Activated naive CD4-positive, alpha-beta T cell treated with anti-CD3 and anti-CD28 coated beads for 36 hours (primary cell): ENCODE results near the gene PHLPP1. TPM values are rescaled to one million over a fixed set of nuclear protein-coding genes. Genes with fewer than 3 reads are reported as not detected.

ENCODE experiments used
- CTCF ChIA-PET: fragments of 350-600 bp; sonication (Branson Sonifier 250); formaldehyde crosslinking; loops from one replicate; lab custom pipeline; 2021; ENCODE audit warnings: antibody characterized with exemption; lab: Charles Lee
- DNase-seq: peaks from one replicate; pipeline ENCODE4 v3.0.0-alpha.2; 2020
- H3K27ac Mint-ChIP-seq: one replicate; pipeline ENCODE4 v1.8.0; 2021; ENCODE audit warnings: mild to moderate bottlenecking, mixed read lengths
- H3K27me3 Mint-ChIP-seq: one replicate; pipeline ENCODE4 v1.8.0; 2021; ENCODE audit warnings: low read depth, mixed read lengths
- H3K36me3 Mint-ChIP-seq: one replicate; pipeline ENCODE4 v1.8.0; 2021; ENCODE audit warnings: low read depth, mixed read lengths
- H3K4me1 Mint-ChIP-seq: one replicate; pipeline ENCODE4 v1.8.0; 2021; ENCODE audit warnings: low read depth, mixed read lengths
- H3K4me3 Mint-ChIP-seq: one replicate; pipeline ENCODE4 v1.8.0; 2021; ENCODE audit warnings: mild to moderate bottlenecking, moderate library complexity, mixed read lengths
- H3K9me3 Mint-ChIP-seq: one replicate; pipeline ENCODE4 v1.8.0; 2021; ENCODE audit warnings: mixed read lengths
- intact Hi-C: fragments of 100-400 bp; cut with micrococcal nuclease; formaldehyde crosslinking; loops from one replicate; pipeline ENCODE4 v1.15.1; 2023
- total RNA-seq, 2 experiments: library from RNA; stranded (reverse); gene quantifications; one replicate each; pipeline ENCODE4 v1.2.3, GENCODE V29; 2021

The PHLPP1 gene
- total RNA-seq, 2 experiments from 2014 or later = 6.5 to 7.2 TPM

DNA sequence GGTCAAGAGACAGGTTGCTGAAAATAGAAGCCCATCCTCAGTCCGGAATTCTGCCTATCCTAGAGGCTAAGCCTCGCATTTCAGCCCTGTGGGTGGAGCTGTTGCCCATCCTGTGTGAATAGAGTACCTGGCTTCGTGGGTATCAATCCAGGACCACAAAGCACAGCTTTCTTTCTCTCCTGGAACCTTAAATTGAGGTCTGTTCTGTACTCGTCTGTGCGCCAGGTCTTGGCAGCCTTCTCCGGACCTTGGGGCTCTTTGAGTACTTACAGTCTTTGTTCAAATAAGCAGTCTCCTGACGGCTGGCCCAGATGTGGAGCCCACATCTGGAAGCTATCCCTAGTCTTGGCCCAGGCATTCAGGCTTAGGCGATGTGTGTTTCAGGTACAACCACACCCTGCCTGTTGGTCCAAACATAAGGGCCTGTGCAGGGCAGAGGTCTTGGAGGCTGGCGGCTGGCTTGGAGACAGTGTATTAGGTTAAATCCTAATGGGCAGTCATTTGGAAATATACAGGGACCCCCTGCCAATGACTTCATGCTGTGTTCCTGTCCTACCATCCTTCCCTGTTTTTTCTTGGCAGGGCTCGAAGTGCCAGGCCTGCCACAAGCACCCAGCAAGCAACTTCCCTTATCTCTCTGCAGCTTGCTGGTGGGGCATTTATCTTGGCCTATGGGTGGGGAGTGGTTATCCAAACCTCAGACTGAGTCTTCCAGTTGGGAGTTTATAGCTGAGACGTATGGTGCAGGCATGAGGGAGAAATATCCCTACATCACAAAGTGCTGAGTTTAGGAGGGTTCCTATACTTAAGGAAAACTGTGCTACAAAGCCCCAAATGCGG is 310.1 kb downstream of the PHLPP1 start:
- intact Hi-C loops = loop anchor here (2.0 kb wide), 2 partner anchors 47 to 297 kb away; no protein-coding TSS in a partner anchor
- H3K27ac Mint-ChIP-seq = no peak overlapping the region
- CTCF ChIA-PET = interaction anchor here (0.7 to 2.6 kb wide), 9 partner anchors 9 to 299 kb away, joined by 3 to 17 read pairs (median 4); no protein-coding TSS in a partner anchor
- no peaks in the 10 kb centered on the region for H3K4me1 Mint-ChIP-seq
- no peaks in the 10 kb centered on the region for H3K27me3 Mint-ChIP-seq
- no peaks in the 10 kb centered on the region for H3K9me3 Mint-ChIP-seq
- no peaks in the 10 kb centered on the region for H3K36me3 Mint-ChIP-seq
- H3K4me3 Mint-ChIP-seq = no peak overlapping the region
- peak; percentile 18 for DNase-seq

DNA sequence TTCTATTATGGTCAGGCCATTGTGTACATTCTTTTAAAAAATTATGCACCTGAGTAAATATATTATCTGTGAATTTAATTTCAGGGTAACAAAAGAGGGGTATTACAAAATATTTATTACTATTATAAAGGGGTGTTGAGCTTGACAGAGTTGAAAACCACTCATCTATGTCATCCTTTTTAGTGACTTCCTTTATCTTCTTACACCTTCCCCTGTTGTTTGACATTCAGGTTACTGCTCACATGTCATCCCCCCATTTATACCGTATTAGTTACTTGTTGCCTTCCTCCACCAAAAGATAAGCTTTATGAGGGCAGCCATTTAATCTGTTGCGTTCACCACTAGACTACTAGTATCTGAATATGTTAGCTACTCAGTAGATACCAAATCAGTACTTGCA is 313.0 kb downstream of the PHLPP1 start:
- no peaks in the 10 kb centered on the region for H3K27me3 Mint-ChIP-seq
- no peak for DNase-seq
- H3K9me3 Mint-ChIP-seq = no peaks in the 10 kb centered on the region
- H3K27ac Mint-ChIP-seq = no peak overlapping the region
- H3K4me1 Mint-ChIP-seq = no peaks in the 10 kb centered on the region
- no peak overlapping the region for H3K4me3 Mint-ChIP-seq
- intact Hi-C loops = no loop called here
- CTCF ChIA-PET = interaction anchor here (1.4 to 1.7 kb wide), 2 partner anchors 10 to 12 kb away, joined by 4 to 14 read pairs; no protein-coding TSS in a partner anchor
- no peaks in the 10 kb centered on the region for H3K36me3 Mint-ChIP-seq

Other genes starting within 250 kb of the PHLPP1 start
- gene ZCCHC2, start 192.5 kb upstream of the PHLPP1 start, total RNA-seq = 10 to 100 TPM; 22.1 to 23.3 TPM